Stomach (tissue), 9 donors: ENCODE data around the gene RAB36. TPM values are rescaled to one million over a fixed set of nuclear protein-coding genes. Genes with fewer than 3 reads are reported as not detected.

ENCODE experiments used
- DNase-seq, 2 donors: peaks; one replicate each; pipeline versions ENCODE4 v3.0.0 to v3.0.0-alpha.2; 2013 to 2019
- H3K27ac ChIP-seq, 5 donors: fragments of 200-600 bp in 4 of 5; sonication (generic) in 4 of 5; one replicate each; pipeline ENCODE4 v1.5.1; 2013 to 2019; ENCODE audit warnings: mild to moderate bottlenecking in 1 of 5, moderate library complexity in 1 of 5
- H3K27me3 ChIP-seq, 3 donors: fragments of 200-600 bp; sonication (generic); one replicate each; pipeline ENCODE4 v1.5.1; 2017 to 2019; ENCODE audit warnings: mixed run types in 1 of 3
- H3K36me3 ChIP-seq, 4 donors: fragments of 200-600 bp; sonication (generic); 1 replicate in 3 of 4; 2 replicates in 1 of 4; pipeline ENCODE4 v1.5.1; 2016 to 2019
- H3K4me1 ChIP-seq, 4 donors: fragments of 200-600 bp; sonication (generic); one replicate each; pipeline ENCODE4 v1.5.1; 2016 to 2019
- H3K4me3 ChIP-seq, 4 donors: fragments of 200-600 bp; sonication (generic) in 3 of 4; one replicate each; pipeline ENCODE4 v1.5.1; 2016 to 2019; ENCODE audit warnings: mild to moderate bottlenecking in 1 of 4
- H3K9me3 ChIP-seq, 4 donors: fragments of 200-600 bp; sonication (generic); one replicate each; pipeline ENCODE4 v1.5.1; 2016 to 2019
- CTCF ChIP-seq, 7 experiments: fragments of 450-650 bp in 4 of 7; fragments of 200-600 bp in 3 of 7; sonication (generic) in 3 of 7; IDR thresholded peaks; one replicate each; pipeline ENCODE4 v1.5.1; 2016 to 2019; ENCODE audit warnings: antibody characterized with exemption in 7 of 7, control low read depth in 2 of 7, mild to moderate bottlenecking in 1 of 7
- EP300 ChIP-seq: sonication (generic); formaldehyde crosslinking; IDR thresholded peaks from one replicate; pipeline ENCODE4 v1.6.1; 2017; ENCODE audit warnings: antibody characterized with exemption
- POLR2A ChIP-seq, 4 donors: fragments of 450-650 bp; IDR thresholded peaks; one replicate each; pipeline ENCODE4 v1.6.1; 2016; ENCODE audit warnings: antibody characterized with exemption in 4 of 4, control low read depth in 2 of 4, mild to moderate bottlenecking in 1 of 4, moderate library complexity in 1 of 4
- POLR2AphosphoS5 ChIP-seq, 3 donors: sonication (generic); formaldehyde crosslinking; IDR thresholded peaks; one replicate each; pipeline ENCODE4 v1.6.1; 2016; ENCODE audit warnings: antibody characterized with exemption in 3 of 3
- WGBS, 5 donors: extraction: QIAGEN DNeasy Blood & Tissue Kit in 3 of 5; methylation state at CpG; one replicate each; pipeline versions ENCODE4 v1.1.5 to v1.1.7; 2013 to 2018; 5-methylcytosine and 5-hydroxymethylcytosine counted together
- intact Hi-C: fragments of 100-400 bp; cut with DNase I; formaldehyde crosslinking; loops from one replicate; pipeline ENCODE4 v1.15.1; 2023; ENCODE audit warnings: low total_unique reads
- polyA plus RNA-seq, 3 donors: library from polyadenylated mRNA; stranded (reverse); fragments of 200-250 nt; gene quantifications; one replicate each; pipeline ENCODE4 v1.2.3, GENCODE V29; 2013
- total RNA-seq, 5 donors: library from RNA; depleted of rRNA; stranded (reverse); fragments of >200 nt; gene quantifications; one replicate each; pipeline versions ENCODE4 v1.1.0 to v1.2.3, GENCODE V29; 2014 to 2016
- donor health status: healthy with polysubstance abuse.
- donor health status: Bipolar disorder and iron deficiency.
- donor health status: healthy.

The RAB36 gene
- total and polyA plus RNA-seq, 8 donors = 0.58 to 7.6 (median 1.6) TPM; not detected in 1

GRCh38 chr22:23184764-23185113 lies 39.5 kb downstream of the RAB36 start:
- Histone ChIP-seq H3K36me3 (peaks cover 0 to 10% (median 0%) of the 10 kb centered on the region in 4 donors), H3K4me3 (peak overlapping the region in 1 of 4 donors; percentile 73), H3K27ac (peak overlapping the region in 3 of 5 donors; percentile 31 to 89 (median 75)), H3K9me3 (no peaks in the 10 kb centered on the region), H3K4me1 (peaks cover 45 to 77% (median 62%) of the 10 kb centered on the region in 4 donors), H3K27me3 (no peaks in the 10 kb centered on the region)
- no peak for DNase-seq
- TF ChIP-seq EP300 = no peak
- no peak for TF ChIP-seq POLR2AphosphoS5 (IDR thresholded peaks at IDR 0.05)
- TF ChIP-seq CTCF (IDR thresholded peaks at IDR 0.05) = no peak
- no peak for TF ChIP-seq POLR2A (IDR thresholded peaks at IDR 0.05)
- intact Hi-C loops = no loop called here
- WGBS, 5 donors = 64 to 86% (median 80%) methylated on average over 4 to 5 of the region's 5 CpGs

- WGBS, 5 donors = 33 to 50% (median 41%) methylated on average over 4 of the region's 4 CpGs
- intact Hi-C loops = no loop called here
- no peaks in the 10 kb centered on the region for H3K27me3 ChIP-seq
- no peak overlapping the region for H3K4me3 ChIP-seq
- no peak for TF ChIP-seq POLR2AphosphoS5 (IDR thresholded peaks at IDR 0.05)
- H3K36me3 ChIP-seq = peaks cover 0 to 27% (median 7%) of the 10 kb centered on the region in 4 donors
- no peak for DNase-seq
- no peaks in the 10 kb centered on the region for H3K9me3 ChIP-seq
- peak overlapping the region in 1 of 5 donors; percentile 22 for H3K27ac ChIP-seq
- peaks cover 31 to 69% (median 55%) of the 10 kb centered on the region in 4 donors for H3K4me1 ChIP-seq
Observed at GRCh38 chr22:23187211-23187610, 41.9 kb downstream of the RAB36 start.

GRCh38 chr22:23187871-23188700 lies 42.8 kb downstream of the RAB36 start:
- WGBS, 5 donors = 69 to 82% (median 78%) methylated on average over 7 of the region's 7 CpGs
- Histone ChIP-seq H3K36me3 (peaks cover 0 to 27% (median 7%) of the 10 kb centered on the region in 4 donors), H3K9me3 (no peaks in the 10 kb centered on the region), H3K27ac (peak overlapping the region in 2 of 5 donors; percentile 18 to 38), H3K4me1 (peaks cover 25 to 69% (median 55%) of the 10 kb centered on the region in 4 donors), H3K4me3 (no peak overlapping the region), H3K27me3 (no peaks in the 10 kb centered on the region)
- DNase-seq = no peak
- intact Hi-C loops = no loop called here
- TF ChIP-seq CTCF (IDR thresholded peaks at IDR 0.05) (no peak), POLR2AphosphoS5 (IDR thresholded peaks at IDR 0.05) (no peak), POLR2A (IDR thresholded peaks at IDR 0.05) (no peak), EP300 (no peak)

GRCh38 chr22:23190526-23190925 lies 45.2 kb downstream of the RAB36 start:
- Histone ChIP-seq H3K9me3 (no peaks in the 10 kb centered on the region), H3K27me3 (no peaks in the 10 kb centered on the region), H3K27ac (peak overlapping the region in 1 of 5 donors; percentile 29), H3K4me1 (peaks cover 7 to 60% (median 38%) of the 10 kb centered on the region in 4 donors), H3K36me3 (peaks cover 0 to 25% (median 7%) of the 10 kb centered on the region in 4 donors), H3K4me3 (no peak overlapping the region)
- intact Hi-C loops = no loop called here
- TF ChIP-seq CTCF (IDR thresholded peaks at IDR 0.05) = no peak
- TF ChIP-seq EP300 = no peak
- no peak for TF ChIP-seq POLR2A (IDR thresholded peaks at IDR 0.05)
- TF ChIP-seq POLR2AphosphoS5 (IDR thresholded peaks at IDR 0.05) = no peak
- DNase-seq = no peak
- WGBS, 5 donors = 88 to 95% (median 92%) methylated on average over 9 of the region's 9 CpGs

- Histone ChIP-seq H3K4me3 (no peak overlapping the region), H3K9me3 (no peaks in the 10 kb centered on the region), H3K4me1 (peaks cover 6 to 50% (median 31%) of the 10 kb centered on the region in 4 donors), H3K27ac (peak overlapping the region; percentile 43 to 70 (median 60)), H3K27me3 (no peaks in the 10 kb centered on the region), H3K36me3 (peaks cover 0 to 29% (median 7%) of the 10 kb centered on the region in 4 donors)
- peak; percentile 77 to 82 for DNase-seq
- WGBS, 5 donors = 33 to 59% (median 52%) methylated on average over 4 to 5 of the region's 5 CpGs
- TF ChIP-seq POLR2AphosphoS5 (IDR thresholded peaks at IDR 0.05) = peak in 2 of 3 donors; percentile 54 to 77
- no peak for TF ChIP-seq EP300
- no peak for TF ChIP-seq POLR2A (IDR thresholded peaks at IDR 0.05)
- TF ChIP-seq CTCF (IDR thresholded peaks at IDR 0.05) = no peak
- intact Hi-C loops = no loop called here
Observed at GRCh38 chr22:23192133-23192532, 46.9 kb downstream of the RAB36 start.
